CD14-positive monocyte (primary cell): ENCODE data around the gene PRRT1. TPM values are rescaled to one million over a fixed set of nuclear protein-coding genes. Genes with fewer than 3 reads are reported as not detected.
A peak's percentile ranks its signal among the peaks of the same experiment; 100 is the strongest.

ENCODE experiments used
- DNase-seq, 3 donors: peaks; one replicate each; pipeline ENCODE4 v3.0.0-alpha.2; 2011 to 2022
- H2AFZ ChIP-seq: 2 replicates; pipeline ENCODE4 v1.6.0; 2012; ENCODE audit warnings: mild to moderate bottlenecking, low read depth, low read length, inconsistent platforms; ENCODE audit not compliant: insufficient read depth, poor library complexity, severe bottlenecking
- H3K27ac ChIP-seq, 2 donors: 1 replicate in 1 of 2; 2 replicates in 1 of 2; pipeline ENCODE4 v1.5.1; 2012 to 2013; ENCODE audit warnings: low read length in 2 of 2, control low read depth in 1 of 2, inconsistent platforms in 1 of 2, low read depth in 1 of 2, mild to moderate bottlenecking in 1 of 2
- H3K27me3 ChIP-seq, 2 donors: one replicate each; pipeline versions ENCODE4 v1.6.0 to v1.6.1; 2011 to 2013; ENCODE audit warnings: low read length in 2 of 2; ENCODE audit not compliant: control insufficient read depth in 2 of 2, insufficient read depth in 2 of 2
- H3K36me3 ChIP-seq, 2 donors: replicated peaks in 1 of 2; 1 replicate in 1 of 2; 2 replicates in 1 of 2; pipeline versions ENCODE4 v1.5.1 to v1.6.1; 2012 to 2013; ENCODE audit warnings: low read length in 2 of 2, control low read depth in 1 of 2, inconsistent platforms in 1 of 2, mild to moderate bottlenecking in 1 of 2; ENCODE audit not compliant: insufficient read depth in 2 of 2, control insufficient read depth in 1 of 2
- H3K4me1 ChIP-seq, 2 donors: 1 replicate in 1 of 2; 2 replicates in 1 of 2; pipeline versions ENCODE4 v1.5.1 to v1.6.1; 2012 to 2013; ENCODE audit warnings: low read length in 2 of 2, control low read depth in 1 of 2, inconsistent platforms in 1 of 2, mild to moderate bottlenecking in 1 of 2, moderate library complexity in 1 of 2; ENCODE audit not compliant: insufficient read depth in 2 of 2, control insufficient read depth in 1 of 2
- H3K4me2 ChIP-seq: replicated peaks from 2 replicates; pipeline ENCODE3; 2012; ENCODE audit warnings: low read length, moderate library complexity, mild to moderate bottlenecking; ENCODE audit not compliant: poor library complexity, severe bottlenecking; ENCODE audit errors: extremely low read depth
- H3K4me3 ChIP-seq, 3 experiments: fragments of 200-600 bp in 1 of 3; sonication (generic) in 1 of 3; replicated peaks in 1 of 3; 1 replicate in 2 of 3; 2 replicates in 1 of 3; pipeline ENCODE4 v1.5.1; 2011 to 2013; ENCODE audit warnings: low read length in 3 of 3, mild to moderate bottlenecking in 3 of 3, control low read depth in 2 of 3, low read depth in 2 of 3, inconsistent platforms in 1 of 3, moderate library complexity in 1 of 3
- H3K79me2 ChIP-seq: 2 replicates; pipeline ENCODE4 v1.6.0; 2012; ENCODE audit warnings: mild to moderate bottlenecking, control low read depth, inconsistent platforms, low read length, moderate library complexity; ENCODE audit not compliant: insufficient read depth
- H3K9ac ChIP-seq: 2 replicates; pipeline ENCODE4 v1.6.0; 2017; ENCODE audit warnings: low read length, mild to moderate bottlenecking; ENCODE audit not compliant: insufficient read depth, poor library complexity, severe bottlenecking
- H3K9me3 ChIP-seq, 2 donors: replicated peaks in 1 of 2; 1 replicate in 1 of 2; 2 replicates in 1 of 2; pipeline versions ENCODE4 v1.5.1 to v1.6.1; 2012 to 2013; ENCODE audit warnings: low read length in 2 of 2, control low read depth in 1 of 2; ENCODE audit not compliant: control insufficient read depth in 1 of 2, insufficient read depth in 1 of 2
- H4K20me1 ChIP-seq: 2 replicates; pipeline ENCODE4 v1.6.0; 2012; ENCODE audit warnings: mild to moderate bottlenecking, low read length, control low read depth, moderate library complexity; ENCODE audit not compliant: insufficient read depth
- H3K27ac Mint-ChIP-seq, 7 donors: one replicate each; pipeline ENCODE4 v1.8.0; 2020; ENCODE audit warnings: mild to moderate bottlenecking in 7 of 7, mixed read lengths in 7 of 7, moderate library complexity in 6 of 7, inconsistent platforms in 2 of 7
- H3K27me3 Mint-ChIP-seq, 3 donors: one replicate each; pipeline ENCODE4 v1.8.0; 2021 to 2022; ENCODE audit warnings: low read depth in 3 of 3, mild to moderate bottlenecking in 3 of 3, mixed read lengths in 3 of 3, moderate library complexity in 3 of 3, inconsistent platforms in 1 of 3
- H3K36me3 Mint-ChIP-seq, 2 donors: one replicate each; pipeline ENCODE4 v1.8.0; 2020; ENCODE audit warnings: mixed read lengths in 2 of 2, inconsistent platforms in 1 of 2, mild to moderate bottlenecking in 1 of 2
- H3K4me1 Mint-ChIP-seq: one replicate; pipeline ENCODE4 v1.8.0; 2020; ENCODE audit warnings: mild to moderate bottlenecking, mixed read lengths
- H3K4me3 Mint-ChIP-seq, 2 donors: one replicate each; pipeline ENCODE4 v1.8.0; 2020; ENCODE audit warnings: mild to moderate bottlenecking in 2 of 2, mixed read lengths in 2 of 2, moderate library complexity in 1 of 2
- H3K9me3 Mint-ChIP-seq, 7 donors: one replicate each; pipeline ENCODE4 v1.8.0; 2020 to 2022; ENCODE audit warnings: mixed read lengths in 7 of 7, mild to moderate bottlenecking in 6 of 7, moderate library complexity in 6 of 7, inconsistent platforms in 2 of 7
- WGBS: methylation state at CpG from one replicate; pipeline ENCODE4 v1.1.5; 2013; ENCODE audit warnings: missing lambda C conversion rate; ENCODE audit not compliant: insufficient coverage; 5-methylcytosine and 5-hydroxymethylcytosine counted together
- intact Hi-C, 2 donors: fragments of 100-400 bp; cut with micrococcal nuclease; formaldehyde crosslinking; loops; one replicate each; pipeline versions ENCODE4 v1.15.0 to v1.15.1; 2023
- polyA plus RNA-seq, 3 donors: library from polyadenylated mRNA; depleted of rRNA in 1 of 3; unstranded in 2 of 3; stranded (reverse) in 1 of 3; fragments of 300-500 nt in 2 of 3; fragments of >200 nt in 1 of 3; fragmentation: Illumina TruSeq in 2 of 3; gene quantifications; 1 replicate in 2 of 3; 2 replicates in 1 of 3; pipeline ENCODE4 v1.2.3, GENCODE V29; 2012 to 2021
- TF ChIP-seq, protein P1 (sequence below): fragments of 200-600 bp; IDR thresholded peaks from one replicate; pipeline ENCODE4 v1.8.0; 2022; ENCODE audit warnings: antibody characterized with exemption, mild to moderate bottlenecking

The PRRT1 gene
- polyA plus RNA-seq, 3 donors: not detected

GRCh38 chr6:32109765-32110160 lies 42.0 kb downstream of the PRRT1 start:
- Histone ChIP-seq H3K9me3 (no peaks in the 10 kb centered on the region), H3K4me2 (no peak overlapping the region), H3K4me3 (no peak overlapping the region), H3K4me1 (no peaks in the 10 kb centered on the region), H3K9ac (no peak overlapping the region), H3K36me3 (peaks cover 2 to 14% of the 10 kb centered on the region in 2 donors), H2AFZ (no peak overlapping the region), H4K20me1 (peaks cover 9% of the 10 kb centered on the region), H3K27ac (no peak overlapping the region), H3K27me3 (peaks cover 3 to 21% of the 10 kb centered on the region in 2 donors), H3K79me2 (no peaks in the 10 kb centered on the region)
- intact Hi-C loops: no loop called here
- 75% methylated on average over 2 of the region's 6 CpGs for whole genome bisulfite sequencing
- peak overlapping the region in 1 of 7 donors; percentile 42 for H3K27ac Mint-ChIP-seq
- peaks cover 8% of the 10 kb centered on the region for H3K4me1 Mint-ChIP-seq
- peaks cover 0 to 2% (median 1%) of the 10 kb centered on the region in 7 donors for H3K9me3 Mint-ChIP-seq
- peaks cover 18 to 22% of the 10 kb centered on the region in 2 donors for H3K36me3 Mint-ChIP-seq
- peaks cover 23 to 48% (median 34%) of the 10 kb centered on the region in 3 donors for H3K27me3 Mint-ChIP-seq
- TF ChIP-seq, protein P1, sequence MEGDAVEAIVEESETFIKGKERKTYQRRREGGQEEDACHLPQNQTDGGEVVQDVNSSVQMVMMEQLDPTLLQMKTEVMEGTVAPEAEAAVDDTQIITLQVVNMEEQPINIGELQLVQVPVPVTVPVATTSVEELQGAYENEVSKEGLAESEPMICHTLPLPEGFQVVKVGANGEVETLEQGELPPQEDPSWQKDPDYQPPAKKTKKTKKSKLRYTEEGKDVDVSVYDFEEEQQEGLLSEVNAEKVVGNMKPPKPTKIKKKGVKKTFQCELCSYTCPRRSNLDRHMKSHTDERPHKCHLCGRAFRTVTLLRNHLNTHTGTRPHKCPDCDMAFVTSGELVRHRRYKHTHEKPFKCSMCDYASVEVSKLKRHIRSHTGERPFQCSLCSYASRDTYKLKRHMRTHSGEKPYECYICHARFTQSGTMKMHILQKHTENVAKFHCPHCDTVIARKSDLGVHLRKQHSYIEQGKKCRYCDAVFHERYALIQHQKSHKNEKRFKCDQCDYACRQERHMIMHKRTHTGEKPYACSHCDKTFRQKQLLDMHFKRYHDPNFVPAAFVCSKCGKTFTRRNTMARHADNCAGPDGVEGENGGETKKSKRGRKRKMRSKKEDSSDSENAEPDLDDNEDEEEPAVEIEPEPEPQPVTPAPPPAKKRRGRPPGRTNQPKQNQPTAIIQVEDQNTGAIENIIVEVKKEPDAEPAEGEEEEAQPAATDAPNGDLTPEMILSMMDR: no peak
- H3K4me3 Mint-ChIP-seq: peak overlapping the region in 1 of 2 donors; percentile 61
- DNase-seq: no peak

- 18% methylated on average over 4 of the region's 12 CpGs for WGBS
- H3K27ac Mint-ChIP-seq: peak within 1 kb of the TSS in 1 of 7 donors; percentile 42
- Histone ChIP-seq H3K9me3 (no peaks in the 10 kb centered on the region), H3K9ac (no peak within 1 kb of the TSS), H3K79me2 (no peaks in the 10 kb centered on the region), H3K4me1 (no peaks in the 10 kb centered on the region), H3K4me3 (no peak within 1 kb of the TSS), H3K36me3 (peaks cover 0 to 14% of the 10 kb centered on the region in 2 donors), H4K20me1 (peaks cover 8% of the 10 kb centered on the region), H3K27me3 (peaks cover 3 to 21% of the 10 kb centered on the region in 2 donors), H3K4me2 (no peak within 1 kb of the TSS), H3K27ac (no peak within 1 kb of the TSS), H2AFZ (no peak within 1 kb of the TSS)
- peaks cover 14 to 20% of the 10 kb centered on the region in 2 donors for H3K36me3 Mint-ChIP-seq
- intact Hi-C loops: no loop called here
- H3K9me3 Mint-ChIP-seq: peaks cover 0 to 2% (median 1%) of the 10 kb centered on the region in 7 donors
- TF ChIP-seq, protein P1: no peak
- no peak for DNase-seq
- peaks cover 8% of the 10 kb centered on the region for H3K4me1 Mint-ChIP-seq
- peaks cover 24 to 51% (median 39%) of the 10 kb centered on the region in 3 donors for H3K27me3 Mint-ChIP-seq
- H3K4me3 Mint-ChIP-seq: peak within 1 kb of the TSS in 1 of 2 donors; percentile 66
These were observed 42.5 kb downstream of the PRRT1 start, which contains the start of gene TNXB for GRCh38 chr6:32109114-32109764. Gene TNXB (minus strand): TSS chr6:32109338. CDS start chr6:32098198, 11,140 bp downstream.
